NCI-H1694 (cell line): ENCODE data around the gene PPIF.

Experiments used
- DNase-seq: peaks from one replicate; lab custom pipeline; 2025; lab: John Stamatoyannopoulos, UW

The PPIF gene

GRCh38 chr10:79349072-79349491, 1.8 kb downstream of the PPIF start:
- DNase-seq, result no peak

GRCh38 chr10:79349766-79350406, 2.6 kb downstream of the PPIF start:
- no peak for DNase-seq

- DNase-seq, result no peak
These were observed 3.3 kb downstream of the PPIF start for GRCh38 chr10:79350407-79351154.

GRCh38 chr10:79351332-79351731, 4.1 kb downstream of the PPIF start:
- no peak for DNase-seq

GRCh38 chr10:79352035-79352877, 5.0 kb downstream of the PPIF start:
- DNase-seq, result no peak

- DNase-seq, result no peak
These were observed 5.7 kb downstream of the PPIF start for GRCh38 chr10:79353000-79353406.

- DNase-seq, result no peak
These were observed 6.5 kb downstream of the PPIF start for GRCh38 chr10:79353726-79354125.

GRCh38 chr10:79354141-79354540, 6.9 kb downstream of the PPIF start:
- no peak for DNase-seq

GRCh38 chr10:79354615-79355014, 7.3 kb downstream of the PPIF start:
- DNase-seq, result no peak

GRCh38 chr10:79355420-79356017, 8.2 kb downstream of the PPIF start:
- DNase-seq, result no peak

GRCh38 chr10:79356104-79356503, 8.8 kb downstream of the PPIF start:
- no peak for DNase-seq

- DNase-seq, result no peak
These were observed 9.9 kb downstream of the PPIF start for GRCh38 chr10:79357180-79357579.

- no peak for DNase-seq
These were observed 11.5 kb downstream of the PPIF start for GRCh38 chr10:79358811-79359210.

- DNase-seq, result no peak
These were observed 12.7 kb downstream of the PPIF start for GRCh38 chr10:79359816-79360498.

- no peak for DNase-seq
These were observed 13.5 kb downstream of the PPIF start for GRCh38 chr10:79360499-79361342.

- no peak for DNase-seq
These were observed 14.6 kb downstream of the PPIF start for GRCh38 chr10:79361726-79362397.

GRCh38 chr10:79367426-79368189, 20.3 kb downstream of the PPIF start:
- DNase-seq, result no peak

- no peak for DNase-seq
These were observed 25.6 kb downstream of the PPIF start for GRCh38 chr10:79372871-79373270.
